HL-60 (cell line): ENCODE data around the gene L3MBTL3.

Experiments used
- CTCF ChIP-seq: IDR thresholded peaks from one replicate; pipeline ENCODE4 v1.5.1; 2011; ENCODE audit warnings: low read length, control low read depth, inconsistent platforms; ENCODE audit not compliant: insufficient read depth
- POLR2AphosphoS5 ChIP-seq: IDR thresholded peaks from 2 replicates; pipeline ENCODE4 v1.6.1; 2012; ENCODE audit warnings: low read depth
- REST ChIP-seq: IDR thresholded peaks from 2 replicates; pipeline ENCODE4 v1.6.1; 2012; ENCODE audit warnings: low read depth; ENCODE audit not compliant: insufficient replicate concordance
- SPI1 ChIP-seq: IDR thresholded peaks from 2 replicates; pipeline ENCODE4 v1.6.1; 2012; ENCODE audit warnings: low read depth, mild to moderate bottlenecking, borderline replicate concordance

- TF ChIP-seq CTCF (no peak), REST (no peak), POLR2AphosphoS5 (no peak), SPI1 (no peak)
Measured at GRCh38 chr6:130113201-130113710, 94.9 kb downstream of the L3MBTL3 start.
